Measurements from ENCODE around the gene DGKH. TPM values are rescaled to one million over a fixed set of nuclear protein-coding genes. Genes with fewer than 3 reads are reported as not detected.

DGKH gene
- total RNA-seq, 4 donors from 2014 or later, result 18.6 to 32.5 (median 19.6) TPM

GRCh38 chr13:42114278-42114677, 65.8 kb downstream of the DGKH start:
- H3K9me3 ChIP-seq, result no peaks in the 10 kb centered on the region
- no peaks in the 10 kb centered on the region for H3K36me3 ChIP-seq
- no peaks in the 10 kb centered on the region for H3K27me3 ChIP-seq
- WGBS, 2 donors (ENCODE audit: low coverage in 1 of 2), result 67 to 82% methylated on average over 3 to 4 of the region's 4 CpGs
- no peak for ATAC-seq
- peaks cover 0 to 20% (median 0%) of the 10 kb centered on the region in 3 donors for H3K4me1 ChIP-seq
- TF ChIP-seq POLR2AphosphoS5 (IDR thresholded peaks at IDR 0.05) (no peak), CTCF (IDR thresholded peaks at IDR 0.05) (no peak), EP300 (IDR thresholded peaks at IDR 0.05) (no peak), POLR2A (IDR thresholded peaks at IDR 0.05) (no peak)
- no peak overlapping the region for H3K27ac ChIP-seq
- H3K4me3 ChIP-seq, result no peak overlapping the region

GRCh38 chr13:42114912-42115311, 66.5 kb downstream of the DGKH start:
- no peaks in the 10 kb centered on the region for H3K9me3 ChIP-seq
- H3K27me3 ChIP-seq, result no peaks in the 10 kb centered on the region
- no peak overlapping the region for H3K4me3 ChIP-seq
- H3K27ac ChIP-seq, result no peak overlapping the region
- H3K4me1 ChIP-seq, result peaks cover 0 to 19% (median 0%) of the 10 kb centered on the region in 3 donors
- H3K36me3 ChIP-seq, result no peaks in the 10 kb centered on the region
- WGBS, 2 donors (ENCODE audit: low coverage in 1 of 2), result 59 to 86% methylated on average over 4 of the region's 4 CpGs
- no peak for ATAC-seq
- no peak for TF ChIP-seq CTCF (IDR thresholded peaks at IDR 0.05)
- no peak for TF ChIP-seq EP300 (IDR thresholded peaks at IDR 0.05)
- no peak for TF ChIP-seq POLR2A (IDR thresholded peaks at IDR 0.05)
- TF ChIP-seq POLR2AphosphoS5 (IDR thresholded peaks at IDR 0.05), result no peak

- Histone ChIP-seq H3K27me3 (no peaks in the 10 kb centered on the region), H3K36me3 (no peaks in the 10 kb centered on the region), H3K4me3 (no peak overlapping the region), H3K4me1 (peaks cover 0 to 9% (median 0%) of the 10 kb centered on the region in 3 donors), H3K9me3 (no peaks in the 10 kb centered on the region), H3K27ac (no peak overlapping the region)
- ATAC-seq, result no peak
- no peak for TF ChIP-seq POLR2AphosphoS5 (IDR thresholded peaks at IDR 0.05)
- no peak for TF ChIP-seq CTCF (IDR thresholded peaks at IDR 0.05)
- no peak for TF ChIP-seq EP300 (IDR thresholded peaks at IDR 0.05)
- no peak for TF ChIP-seq POLR2A (IDR thresholded peaks at IDR 0.05)
- WGBS, 2 donors (ENCODE audit: low coverage in 1 of 2), result 68 to 77% methylated on average over 2 of the region's 2 CpGs
Measured at GRCh38 chr13:42116225-42116624, 67.8 kb downstream of the DGKH start.

DNA sequence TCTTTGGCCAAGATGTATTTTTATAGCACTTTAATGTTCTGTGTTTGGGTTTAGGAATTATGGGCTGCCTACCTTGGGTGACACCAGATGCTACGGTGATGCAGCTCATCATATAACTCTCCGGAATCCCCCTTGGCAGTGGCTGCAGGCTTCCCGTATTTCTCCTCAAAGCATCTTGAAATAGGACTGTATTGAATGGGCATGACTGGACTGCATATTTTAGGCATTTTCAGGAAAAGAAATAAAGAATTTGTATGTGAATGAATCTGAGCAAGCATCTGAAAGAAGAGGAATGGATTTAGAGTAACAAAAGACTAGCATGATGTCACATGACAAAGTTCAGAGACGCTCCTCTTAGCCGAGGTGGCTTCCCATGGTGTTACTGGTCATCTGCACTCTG, 70.6 kb downstream of the DGKH start:
- no peaks in the 10 kb centered on the region for H3K36me3 ChIP-seq
- ATAC-seq, result no peak
- H3K9me3 ChIP-seq, result no peaks in the 10 kb centered on the region
- H3K27ac ChIP-seq, result no peak overlapping the region
- peaks cover 0 to 9% (median 0%) of the 10 kb centered on the region in 3 donors for H3K4me1 ChIP-seq
- 84 to 94% methylated on average over 3 to 4 of the region's 5 CpGs for WGBS, 2 donors (ENCODE audit: low coverage in 1 of 2)
- H3K4me3 ChIP-seq, result no peak overlapping the region
- no peak for TF ChIP-seq POLR2A (IDR thresholded peaks at IDR 0.05)
- TF ChIP-seq POLR2AphosphoS5 (IDR thresholded peaks at IDR 0.05), result no peak
- TF ChIP-seq CTCF (IDR thresholded peaks at IDR 0.05), result no peak
- no peak for TF ChIP-seq EP300 (IDR thresholded peaks at IDR 0.05)
- no peaks in the 10 kb centered on the region for H3K27me3 ChIP-seq

DNA sequence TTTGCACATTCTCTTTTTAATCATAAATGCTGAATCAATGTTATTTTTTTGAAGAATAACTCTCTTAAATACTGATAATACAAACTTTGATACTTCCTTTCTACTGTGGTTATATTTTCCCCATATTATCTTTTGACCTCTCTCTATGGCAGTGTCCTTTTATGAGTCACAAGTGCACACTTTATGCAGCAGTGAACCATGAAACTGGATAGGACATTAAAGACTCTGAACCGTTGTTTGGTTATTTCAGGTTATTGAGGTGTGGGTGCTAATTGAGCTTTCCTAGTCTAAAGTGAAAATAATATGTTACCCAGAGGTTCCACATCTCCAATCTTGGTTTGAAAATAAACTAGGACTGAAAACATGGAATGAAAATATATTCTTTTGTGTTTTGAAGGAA, 71.4 kb downstream of the DGKH start:
- no peak overlapping the region for H3K4me3 ChIP-seq
- no peak for ATAC-seq
- H3K9me3 ChIP-seq, result no peaks in the 10 kb centered on the region
- peaks cover 0 to 10% (median 0%) of the 10 kb centered on the region in 3 donors for H3K4me1 ChIP-seq
- TF ChIP-seq POLR2A (IDR thresholded peaks at IDR 0.05) (no peak), CTCF (IDR thresholded peaks at IDR 0.05) (no peak), POLR2AphosphoS5 (IDR thresholded peaks at IDR 0.05) (no peak), EP300 (IDR thresholded peaks at IDR 0.05) (no peak)
- H3K27ac ChIP-seq, result no peak overlapping the region
- H3K36me3 ChIP-seq, result no peaks in the 10 kb centered on the region
- H3K27me3 ChIP-seq, result no peaks in the 10 kb centered on the region
- 100% methylated on average over 1 of the region's 1 CpG for WGBS, 2 donors (ENCODE audit: low coverage in 1 of 2)

Data from gastroesophageal sphincter (tissue), 4 donors.